GM12872 (cell line): ENCODE measurements around the gene YIPF4.

Source experiments
- CTCF ChIP-seq: IDR thresholded peaks from 3 replicates; pipeline ENCODE4 v1.5.1; 2011; ENCODE audit warnings: low read depth, mild to moderate bottlenecking, low read length, moderate library complexity; ENCODE audit not compliant: insufficient read depth

The YIPF4 gene

GRCh38 chr2:32342801-32343200 is 65.1 kb downstream of the YIPF4 start:
- TF ChIP-seq CTCF, result no peak

GRCh38 chr2:32355976-32356680 is 78.4 kb downstream of the YIPF4 start:
- TF ChIP-seq CTCF, result no peak

- TF ChIP-seq CTCF, result no peak
These were observed 79.1 kb downstream of the YIPF4 start, which contains the start of gene BIRC6 for GRCh38 chr2:32356681-32357317. TSS of gene BIRC6 (plus strand) at chr2:32357023. CDS start at chr2:32357162, 139 bp downstream.

- no peak for TF ChIP-seq CTCF
These were observed 79.8 kb downstream of the YIPF4 start for GRCh38 chr2:32357318-32358110.

GRCh38 chr2:32358111-32358482 is 80.4 kb downstream of the YIPF4 start:
- no peak for TF ChIP-seq CTCF

GRCh38 chr2:32360416-32360815 is 82.7 kb downstream of the YIPF4 start:
- no peak for TF ChIP-seq CTCF

- no peak for TF ChIP-seq CTCF
These were observed 85.9 kb downstream of the YIPF4 start for GRCh38 chr2:32363597-32363996.
